ENCODE data around the gene OPA3. TPM values are rescaled to one million over a fixed set of nuclear protein-coding genes. Genes with fewer than 3 reads are reported as not detected.
A peak's percentile ranks its signal among the peaks of the same experiment; 100 is the strongest.

The OPA3 gene
- total and polyA plus RNA-seq, 4 donors: 3.5 to 13.6 (median 7.7) TPM

DNA sequence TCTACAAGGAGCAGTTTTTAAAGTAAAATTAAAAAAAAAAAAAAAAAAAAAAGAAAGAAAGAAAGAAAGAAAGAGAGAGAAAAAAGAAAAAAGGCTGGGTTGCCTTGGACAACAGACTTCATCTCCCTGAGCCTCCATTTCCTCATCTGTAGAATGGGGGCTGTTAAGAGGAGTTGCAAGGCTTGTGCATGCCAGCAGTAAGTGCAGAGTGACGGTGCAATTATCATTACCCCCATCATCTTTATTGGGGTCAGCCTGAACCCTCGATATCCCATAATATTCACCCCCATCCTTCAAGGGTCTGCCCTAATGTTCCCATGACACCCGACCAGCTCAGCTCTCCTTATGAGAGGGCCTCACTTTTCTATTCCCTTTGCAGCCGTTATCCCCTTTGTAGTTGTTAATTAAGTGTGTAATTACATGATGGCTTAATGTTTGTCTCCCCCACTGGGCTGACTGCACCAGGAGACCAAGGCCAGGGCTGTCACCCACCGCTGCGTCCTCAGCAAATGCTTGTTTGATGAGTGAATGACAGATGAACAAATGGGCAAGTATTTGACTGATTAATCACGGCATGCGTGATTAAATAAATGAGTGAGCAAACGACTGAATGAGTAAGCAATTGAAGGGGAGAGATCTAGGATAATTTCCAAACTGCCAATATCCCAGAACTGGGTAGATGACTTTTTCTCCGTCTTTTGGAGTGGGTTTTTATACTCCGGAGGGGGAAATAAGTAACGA lies 106.7 kb downstream of the OPA3 start:
- Histone ChIP-seq H3K4me1 (ENCODE audit: control insufficient read depth in 5 of 5, insufficient read depth in 5 of 5, low read length in 5 of 5) (peaks cover 0 to 38% (median 0%) of the 10 kb centered on the region in 5 donors), H3K9ac (ENCODE audit: insufficient read depth in 1 of 2, low read length in 2 of 2) (peak overlapping the region in 1 of 2 donors; percentile 99), H3K27ac (ENCODE audit: low read depth in 1 of 2, low read length in 1 of 2) (peak overlapping the region; percentile 96), H3K36me3 (ENCODE audit: control insufficient read depth in 4 of 4, insufficient read depth in 4 of 4, low read length in 4 of 4) (peaks cover 0 to 3% (median 0%) of the 10 kb centered on the region in 4 donors), H3K9me3 (ENCODE audit: control insufficient read depth in 4 of 4, insufficient read depth in 3 of 4, low read length in 3 of 4) (no peaks in the 10 kb centered on the region), H3K4me3 (no peak overlapping the region), H3K27me3 (ENCODE audit: control insufficient read depth in 3 of 3, insufficient read depth in 3 of 3, low read length in 2 of 3) (peaks cover 0 to 15% (median 11%) of the 10 kb centered on the region in 3 donors)
- TF ChIP-seq, protein P1, sequence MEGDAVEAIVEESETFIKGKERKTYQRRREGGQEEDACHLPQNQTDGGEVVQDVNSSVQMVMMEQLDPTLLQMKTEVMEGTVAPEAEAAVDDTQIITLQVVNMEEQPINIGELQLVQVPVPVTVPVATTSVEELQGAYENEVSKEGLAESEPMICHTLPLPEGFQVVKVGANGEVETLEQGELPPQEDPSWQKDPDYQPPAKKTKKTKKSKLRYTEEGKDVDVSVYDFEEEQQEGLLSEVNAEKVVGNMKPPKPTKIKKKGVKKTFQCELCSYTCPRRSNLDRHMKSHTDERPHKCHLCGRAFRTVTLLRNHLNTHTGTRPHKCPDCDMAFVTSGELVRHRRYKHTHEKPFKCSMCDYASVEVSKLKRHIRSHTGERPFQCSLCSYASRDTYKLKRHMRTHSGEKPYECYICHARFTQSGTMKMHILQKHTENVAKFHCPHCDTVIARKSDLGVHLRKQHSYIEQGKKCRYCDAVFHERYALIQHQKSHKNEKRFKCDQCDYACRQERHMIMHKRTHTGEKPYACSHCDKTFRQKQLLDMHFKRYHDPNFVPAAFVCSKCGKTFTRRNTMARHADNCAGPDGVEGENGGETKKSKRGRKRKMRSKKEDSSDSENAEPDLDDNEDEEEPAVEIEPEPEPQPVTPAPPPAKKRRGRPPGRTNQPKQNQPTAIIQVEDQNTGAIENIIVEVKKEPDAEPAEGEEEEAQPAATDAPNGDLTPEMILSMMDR (IDR thresholded peaks at IDR 0.05; ENCODE audit: control extremely low read depth, extremely low read depth): no peak
- 8 to 9% methylated on average over 12 of the region's 12 CpGs for WGBS, 2 donors
- DNase-seq (peak; percentile 32 to 73 (median 64)), ATAC-seq (ENCODE audit: insufficient read depth, low FRiP score) (peak; percentile 13)

Other genes with a start within 250 kb of the OPA3 start
- gene KLC3, start 244.1 kb downstream of the OPA3 start, total RNA-seq: 1 to 10 TPM; 1.1 to 1.6 TPM
- gene KLC3, start 244.1 kb downstream of the OPA3 start, polyA plus RNA-seq: 1 to 10 TPM in 1 of 2 donors, under 1 TPM in 1; 0.80 to 2.2 TPM
- gene ERCC2, start 214.2 kb downstream of the OPA3 start, total RNA-seq: 10 to 100 TPM; 17.8 to 19.9 TPM
- gene ERCC2, start 214.2 kb downstream of the OPA3 start, polyA plus RNA-seq: 10 to 100 TPM; 11.9 to 14.9 TPM
- gene PPP1R13L, start 179.7 kb downstream of the OPA3 start, total RNA-seq: 10 to 100 TPM; 14.0 to 37.3 TPM
- 10 to 100 TPM; 32.0 to 34.0 TPM for gene PPP1R13L, start 179.7 kb downstream of the OPA3 start, polyA plus RNA-seq
- gene POLR1G, start 178.2 kb downstream of the OPA3 start, total RNA-seq: 1 to 10 TPM; 3.6 to 8.3 TPM
- gene POLR1G, start 178.2 kb downstream of the OPA3 start, polyA plus RNA-seq: 1 to 10 TPM; 5.2 to 6.6 TPM
- 10 to 100 TPM; 72.4 to 82.3 TPM for gene ERCC1, start 160.9 kb downstream of the OPA3 start, total RNA-seq
- gene ERCC1, start 160.9 kb downstream of the OPA3 start, polyA plus RNA-seq: 10 to 100 TPM; 53.2 to 54.0 TPM
- 10 to 100 TPM in 1 of 2 donors, 1 to 10 TPM in 1; 9.9 to 24.2 TPM for gene FOSB, start 116.8 kb downstream of the OPA3 start, total RNA-seq
- gene FOSB, start 116.8 kb downstream of the OPA3 start, polyA plus RNA-seq: 10 to 100 TPM in 1 of 2 donors, 1 to 10 TPM in 1; 7.9 to 22.8 TPM
- gene RTN2, start 87.8 kb downstream of the OPA3 start, total RNA-seq: 10 to 100 TPM in 1 of 2 donors, 1 to 10 TPM in 1; 5.4 to 10.9 TPM
- 10 to 100 TPM in 1 of 2 donors, 1 to 10 TPM in 1; 8.3 to 10.3 TPM for gene RTN2, start 87.8 kb downstream of the OPA3 start, polyA plus RNA-seq
- 1 to 10 TPM in 1 of 2 donors, under 1 TPM in 1; 0.37 to 2.3 TPM for gene PPM1N, start 86.4 kb downstream of the OPA3 start, total RNA-seq
- 1 to 10 TPM; 1.0 to 8.1 TPM for gene PPM1N, start 86.4 kb downstream of the OPA3 start, polyA plus RNA-seq
- gene VASP, start 77.3 kb downstream of the OPA3 start, total RNA-seq: 100 to 1,000 TPM in 1 of 2 donors, 10 to 100 TPM in 1; 49.1 to 211 TPM
- gene VASP, start 77.3 kb downstream of the OPA3 start, polyA plus RNA-seq: 100 to 1,000 TPM; 129 to 237 TPM
- 10 to 100 TPM in 1 of 2 donors, 1 to 10 TPM in 1; 1.3 to 11.0 TPM for gene GPR4, start 17.4 kb upstream of the OPA3 start, total RNA-seq
- gene GPR4, start 17.4 kb upstream of the OPA3 start, polyA plus RNA-seq: 10 to 100 TPM; 12.6 to 12.8 TPM
- gene EML2, start 54.6 kb upstream of the OPA3 start, total RNA-seq: 10 to 100 TPM; 31.9 to 74.5 TPM
- 10 to 100 TPM; 32.5 to 47.7 TPM for gene EML2, start 54.6 kb upstream of the OPA3 start, polyA plus RNA-seq
- gene GIPR, start 83.4 kb upstream of the OPA3 start, total RNA-seq: 10 to 100 TPM in 1 of 2 donors, 1 to 10 TPM in 1; 4.7 to 14.9 TPM
- 1 to 10 TPM; 2.2 to 6.4 TPM for gene GIPR, start 83.4 kb upstream of the OPA3 start, polyA plus RNA-seq
- gene SNRPD2, start 107.2 kb upstream of the OPA3 start, total RNA-seq: 100 to 1,000 TPM; 151 to 319 TPM
- 100 to 1,000 TPM; 354 to 410 TPM for gene SNRPD2, start 107.2 kb upstream of the OPA3 start, polyA plus RNA-seq
- 10 to 100 TPM in 1 of 2 donors, 1 to 10 TPM in 1; 6.3 to 12.2 TPM for gene QPCTL, start 107.9 kb upstream of the OPA3 start, total RNA-seq
- gene QPCTL, start 107.9 kb upstream of the OPA3 start, polyA plus RNA-seq: 10 to 100 TPM in 1 of 2 donors, 1 to 10 TPM in 1; 6.7 to 13.3 TPM
- 10 to 100 TPM; 11.2 to 19.0 TPM for gene FBXO46, start 146.1 kb upstream of the OPA3 start, total RNA-seq
- gene FBXO46, start 146.1 kb upstream of the OPA3 start, polyA plus RNA-seq: 1 to 10 TPM; 7.6 to 8.3 TPM
- gene MEIOSIN, start 148.6 kb upstream of the OPA3 start, total RNA-seq: not detected
- gene MEIOSIN, start 148.6 kb upstream of the OPA3 start, polyA plus RNA-seq: not detected
- gene SIX5, start 184.4 kb upstream of the OPA3 start, total RNA-seq: 10 to 100 TPM; 13.5 to 17.4 TPM
- 10 to 100 TPM; 11.7 to 12.7 TPM for gene SIX5, start 184.4 kb upstream of the OPA3 start, polyA plus RNA-seq
- 10 to 100 TPM; 32.4 to 70.4 TPM for gene DMPK, start 197.7 kb upstream of the OPA3 start, total RNA-seq
- gene DMPK, start 197.7 kb upstream of the OPA3 start, polyA plus RNA-seq: 10 to 100 TPM; 35.0 to 45.7 TPM
- 10 to 100 TPM; 25.4 to 58.2 TPM for gene DMWD, start 208.0 kb upstream of the OPA3 start, total RNA-seq
- 10 to 100 TPM; 21.2 to 28.3 TPM for gene DMWD, start 208.0 kb upstream of the OPA3 start, polyA plus RNA-seq
- gene RSPH6A, start 230.5 kb upstream of the OPA3 start, total RNA-seq: under 1 TPM in 1 of 2 donors, not detected in 1; 0.34 TPM
- under 1 TPM in 1 of 2 donors, not detected in 1; 0.06 TPM for gene RSPH6A, start 230.5 kb upstream of the OPA3 start, polyA plus RNA-seq